COLO829 (cell line): ENCODE measurements around the gene EIPR1.

Source experiments
- DNase-seq: peaks from one replicate; pipeline ENCODE4 v3.0.0; 2012; ENCODE audit warnings: low spot score

The EIPR1 gene

GRCh38 chr2:3377612-3378432 is at the start of gene EIPR1:
Gene EIPR1 (minus strand): TSS chr2:3377818. CDS start chr2:3377689, 129 bp downstream.
- DNase-seq = peak; percentile 98

- DNase-seq = no peak
These were observed 49.7 kb upstream of the EIPR1 start for GRCh38 chr2:3427272-3427671.

GRCh38 chr2:3426615-3427014 is 49.0 kb upstream of the EIPR1 start:
- DNase-seq = no peak

- DNase-seq = no peak
These were observed 46.7 kb upstream of the EIPR1 start for GRCh38 chr2:3424171-3424795.

- DNase-seq = peak; percentile 76
These were observed 46.0 kb upstream of the EIPR1 start for GRCh38 chr2:3423492-3424170.

- no peak for DNase-seq
These were observed 44.7 kb upstream of the EIPR1 start for GRCh38 chr2:3422161-3422779.

GRCh38 chr2:3421580-3421979 is 44.0 kb upstream of the EIPR1 start:
- no peak for DNase-seq

- no peak for DNase-seq
These were observed 43.3 kb upstream of the EIPR1 start for GRCh38 chr2:3420769-3421397.

GRCh38 chr2:3420076-3420768 is 42.6 kb upstream of the EIPR1 start:
- no peak for DNase-seq

GRCh38 chr2:3418766-3419404 is 41.3 kb upstream of the EIPR1 start:
- no peak for DNase-seq

- DNase-seq = no peak
These were observed 36.7 kb upstream of the EIPR1 start for GRCh38 chr2:3414133-3414860.

- DNase-seq = no peak
These were observed 36.1 kb upstream of the EIPR1 start for GRCh38 chr2:3413697-3414096.

- DNase-seq = no peak
These were observed 33.5 kb upstream of the EIPR1 start for GRCh38 chr2:3411103-3411502.

GRCh38 chr2:3409627-3410170 is 32.1 kb upstream of the EIPR1 start:
- DNase-seq = no peak

- no peak for DNase-seq
These were observed 31.2 kb upstream of the EIPR1 start for GRCh38 chr2:3408781-3409180.

GRCh38 chr2:3406501-3406900 is 28.9 kb upstream of the EIPR1 start:
- DNase-seq = no peak

- no peak for DNase-seq
These were observed 28.3 kb upstream of the EIPR1 start for GRCh38 chr2:3405876-3406275.

GRCh38 chr2:3405307-3405706 is 27.7 kb upstream of the EIPR1 start:
- DNase-seq = no peak

GRCh38 chr2:3404349-3404894 is 26.8 kb upstream of the EIPR1 start:
- DNase-seq = no peak
